ENCODE results near the gene EFNA5. TPM values are rescaled to one million over a fixed set of nuclear protein-coding genes. Genes with fewer than 3 reads are reported as not detected.

The EFNA5 gene
- total and polyA plus RNA-seq, 2 of the 13 experiments (the other 11 are each of a cell fraction or from before 2014, with no cell fraction given), result not detected

DNA sequence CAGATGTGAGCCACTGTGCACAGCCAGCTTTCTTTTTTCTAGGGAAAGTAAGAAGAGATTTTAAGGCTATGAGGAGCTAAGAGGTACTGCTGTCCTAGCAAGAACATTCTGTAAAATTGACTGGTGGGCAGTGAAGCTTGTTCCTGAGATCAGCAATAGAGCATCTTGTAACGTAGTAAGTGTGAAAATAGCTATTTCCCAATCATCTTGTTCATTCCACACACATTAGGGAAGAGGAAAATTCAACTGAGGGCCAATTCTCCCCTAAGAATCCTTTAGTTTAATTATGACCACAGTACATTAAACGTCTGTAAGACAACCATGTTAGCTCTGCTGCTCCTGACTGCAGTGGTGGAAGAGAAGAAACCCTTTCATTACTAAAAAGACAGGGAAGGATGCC is 246.2 kb downstream of the EFNA5 start:
- Histone ChIP-seq H3K4me3 (replicated peaks in 1 of 3; ENCODE audit: insufficient read depth in 1 of 3, low read depth in 2 of 3, low read length in 3 of 3) (no peak overlapping the region), H3K79me2 (ENCODE audit: insufficient read depth, low read length) (no peaks in the 10 kb centered on the region), H3K4me1 (ENCODE audit: insufficient read depth, low read length) (no peaks in the 10 kb centered on the region), H3K36me3 (replicated peaks in 1 of 2; ENCODE audit: control insufficient read depth in 1 of 2, insufficient read depth in 2 of 2, low read length in 2 of 2) (no peaks in the 10 kb centered on the region), H3K27ac (ENCODE audit: extremely low read length, insufficient read depth, low read length) (no peak overlapping the region), H3K27me3 (ENCODE audit: control insufficient read depth in 1 of 2, insufficient read depth in 2 of 2, low read length in 2 of 2) (no peaks in the 10 kb centered on the region), H3K9me3 (ENCODE audit: low read length) (no peaks in the 10 kb centered on the region), H2AFZ (ENCODE audit: low read length) (no peak overlapping the region), H3K9ac (ENCODE audit: insufficient read depth, low read depth, low read length) (no peak overlapping the region), H4K20me1 (ENCODE audit: insufficient read depth, low read length) (no peaks in the 10 kb centered on the region), H3K4me2 (ENCODE audit: low read depth, low read length) (no peak overlapping the region)
- ATAC-seq (no peak), FAIRE-seq (no peak), DNase-seq (ENCODE audit: low spot score) (no peak)
- no TSS peak for BruUV-seq (replicated peaks)
- in situ Hi-C loops (cut with HindIII; ENCODE audit: extremely low pct_ligation_motif_present, low pct_unique_long_range_greater_than_20kb), result no loop called here
- 0% methylated on average over 2 of the region's 2 CpGs for WGBS (ENCODE audit: low lambda C conversion rate)
- TF ChIP-seq MLLT10 (CRISPR knock-in tag; IDR thresholded peaks at IDR 0.05) (no peak), PHF8 (CRISPR knock-in tag; IDR thresholded peaks at IDR 0.05) (no peak), MIER2 (CRISPR knock-in tag; IDR thresholded peaks at IDR 0.05) (no peak), ZBTB4 (CRISPR knock-in tag; IDR thresholded peaks at IDR 0.05; ENCODE audit: borderline replicate concordance) (no peak), SRF (IDR thresholded peaks at IDR 0.05; ENCODE audit: low read depth, low read length) (no peak), ZBTB21 (CRISPR knock-in tag; IDR thresholded peaks at IDR 0.05) (no peak), HHEX (CRISPR knock-in tag; IDR thresholded peaks at IDR 0.05) (no peak)
- TF ChIP-seq, protein P1, sequence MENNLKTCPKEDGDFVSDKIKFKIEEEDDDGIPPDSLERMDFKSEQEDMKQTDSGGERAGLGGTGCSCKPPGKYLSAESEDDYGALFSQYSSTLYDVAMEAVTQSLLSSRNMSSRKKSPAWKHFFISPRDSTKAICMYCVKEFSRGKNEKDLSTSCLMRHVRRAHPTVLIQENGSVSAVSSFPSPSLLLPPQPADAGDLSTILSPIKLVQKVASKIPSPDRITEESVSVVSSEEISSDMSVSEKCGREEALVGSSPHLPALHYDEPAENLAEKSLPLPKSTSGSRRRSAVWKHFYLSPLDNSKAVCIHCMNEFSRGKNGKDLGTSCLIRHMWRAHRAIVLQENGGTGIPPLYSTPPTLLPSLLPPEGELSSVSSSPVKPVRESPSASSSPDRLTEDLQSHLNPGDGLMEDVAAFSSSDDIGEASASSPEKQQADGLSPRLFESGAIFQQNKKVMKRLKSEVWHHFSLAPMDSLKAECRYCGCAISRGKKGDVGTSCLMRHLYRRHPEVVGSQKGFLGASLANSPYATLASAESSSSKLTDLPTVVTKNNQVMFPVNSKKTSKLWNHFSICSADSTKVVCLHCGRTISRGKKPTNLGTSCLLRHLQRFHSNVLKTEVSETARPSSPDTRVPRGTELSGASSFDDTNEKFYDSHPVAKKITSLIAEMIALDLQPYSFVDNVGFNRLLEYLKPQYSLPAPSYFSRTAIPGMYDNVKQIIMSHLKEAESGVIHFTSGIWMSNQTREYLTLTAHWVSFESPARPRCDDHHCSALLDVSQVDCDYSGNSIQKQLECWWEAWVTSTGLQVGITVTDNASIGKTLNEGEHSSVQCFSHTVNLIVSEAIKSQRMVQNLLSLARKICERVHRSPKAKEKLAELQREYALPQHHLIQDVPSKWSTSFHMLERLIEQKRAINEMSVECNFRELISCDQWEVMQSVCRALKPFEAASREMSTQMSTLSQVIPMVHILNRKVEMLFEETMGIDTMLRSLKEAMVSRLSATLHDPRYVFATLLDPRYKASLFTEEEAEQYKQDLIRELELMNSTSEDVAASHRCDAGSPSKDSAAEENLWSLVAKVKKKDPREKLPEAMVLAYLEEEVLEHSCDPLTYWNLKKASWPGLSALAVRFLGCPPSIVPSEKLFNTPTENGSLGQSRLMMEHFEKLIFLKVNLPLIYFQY (CRISPR knock-in tag; IDR thresholded peaks at IDR 0.05; ENCODE audit: borderline replicate concordance), result no peak
- POLR2A ChIA-PET, result no interaction called here
- CTCF ChIA-PET (ENCODE audit: low intra/inter-chr PET ratio, low total read pairs), result no interaction called here
- intact Hi-C loops (cut with micrococcal nuclease; ENCODE audit: unreplicated experiment), result no loop called here

Measured in HepG2 (cell line).